Measurements from ENCODE around the gene ASCC1.
A peak's percentile ranks its signal among the peaks of the same experiment; 100 is the strongest.

The ASCC1 gene

GRCh38 chr10:72065439-72066025 is 150.5 kb downstream of the ASCC1 start:
- DNase-seq (ENCODE audit: low spot score), result no peak

- no peak for DNase-seq (ENCODE audit: low spot score)
These were observed 152.2 kb downstream of the ASCC1 start for GRCh38 chr10:72063703-72064391.

DNA sequence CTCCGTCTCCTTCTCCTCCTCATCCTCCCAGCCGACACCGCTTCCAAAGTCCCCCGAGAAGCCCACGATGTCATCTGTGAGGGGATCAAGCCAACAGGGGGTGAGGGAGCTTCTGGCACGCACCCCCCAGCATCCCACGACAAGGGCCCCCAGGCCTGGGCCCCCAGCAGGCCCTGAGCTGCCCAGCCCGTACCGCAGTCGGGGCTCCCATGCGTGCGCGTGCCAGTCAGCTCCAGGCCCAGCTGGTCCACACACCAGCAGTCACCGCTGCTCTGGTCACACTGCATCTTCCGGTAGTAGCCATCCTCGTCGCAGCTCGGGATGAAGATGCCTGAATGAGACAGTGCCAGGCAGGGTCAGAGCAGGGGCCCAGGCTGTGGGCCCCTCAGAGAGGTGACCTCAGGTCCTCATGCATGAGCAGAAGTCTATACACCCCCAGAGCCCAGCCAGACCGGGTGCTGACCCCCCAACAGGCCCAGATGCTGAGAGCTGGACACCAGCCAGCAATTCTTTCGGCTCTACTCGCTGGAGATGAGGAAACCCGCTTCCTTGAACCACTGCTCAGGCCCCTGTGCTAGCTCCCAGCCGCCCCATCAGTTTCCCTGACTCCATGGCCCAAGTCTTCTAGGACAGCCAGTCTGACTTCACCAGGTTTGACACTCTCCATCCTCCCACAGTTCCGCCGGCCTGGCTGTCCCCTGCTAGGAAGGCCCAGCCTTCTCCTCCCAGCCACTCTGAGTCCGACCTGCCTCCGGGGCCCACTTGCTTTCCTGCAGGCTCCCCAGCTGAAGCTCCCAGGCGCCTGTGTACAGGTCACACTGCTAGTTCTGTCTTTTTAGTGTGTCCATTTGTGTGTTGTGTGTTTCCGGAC is 153.0 kb downstream of the ASCC1 start:
- DNase-seq (ENCODE audit: low spot score), result no peak

GRCh38 chr10:72062382-72062781 is 153.7 kb downstream of the ASCC1 start:
- DNase-seq (ENCODE audit: low spot score), result no peak

GRCh38 chr10:72061930-72062329 is 154.1 kb downstream of the ASCC1 start:
- DNase-seq (ENCODE audit: low spot score), result no peak

GRCh38 chr10:72061491-72061890 is 154.6 kb downstream of the ASCC1 start:
- DNase-seq (ENCODE audit: low spot score), result no peak

- no peak for DNase-seq (ENCODE audit: low spot score)
These were observed 155.9 kb downstream of the ASCC1 start for GRCh38 chr10:72059843-72060822.

- DNase-seq (ENCODE audit: low spot score), result no peak
These were observed 156.9 kb downstream of the ASCC1 start for GRCh38 chr10:72058989-72059842.

DNA sequence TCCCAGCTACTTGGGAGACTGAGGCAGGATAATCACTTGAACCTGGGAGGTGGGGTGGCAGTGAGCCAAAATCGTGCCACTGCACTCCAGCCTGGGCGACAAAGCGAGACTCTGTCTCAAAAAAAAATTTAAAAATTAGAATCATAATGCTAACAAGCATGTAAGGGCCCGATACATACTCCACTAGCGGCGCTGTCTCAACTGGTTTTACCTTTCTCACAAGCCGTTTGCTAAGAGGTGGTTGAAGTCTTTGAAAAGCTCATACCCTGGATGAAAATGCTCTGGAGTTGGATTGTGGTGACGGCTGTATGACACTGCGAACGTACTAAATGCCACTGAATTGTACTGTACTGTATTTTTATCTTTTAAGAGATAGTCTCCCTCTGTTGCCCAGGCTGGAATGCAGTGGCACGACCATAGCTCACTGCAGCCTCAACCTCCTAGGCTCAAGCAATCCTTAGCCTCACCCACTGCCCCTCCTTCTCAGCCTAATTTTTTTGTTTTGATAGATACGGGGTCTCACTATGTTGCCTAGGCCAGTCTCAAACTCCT is 157.7 kb downstream of the ASCC1 start:
- DNase-seq (ENCODE audit: low spot score), result no peak

DNA sequence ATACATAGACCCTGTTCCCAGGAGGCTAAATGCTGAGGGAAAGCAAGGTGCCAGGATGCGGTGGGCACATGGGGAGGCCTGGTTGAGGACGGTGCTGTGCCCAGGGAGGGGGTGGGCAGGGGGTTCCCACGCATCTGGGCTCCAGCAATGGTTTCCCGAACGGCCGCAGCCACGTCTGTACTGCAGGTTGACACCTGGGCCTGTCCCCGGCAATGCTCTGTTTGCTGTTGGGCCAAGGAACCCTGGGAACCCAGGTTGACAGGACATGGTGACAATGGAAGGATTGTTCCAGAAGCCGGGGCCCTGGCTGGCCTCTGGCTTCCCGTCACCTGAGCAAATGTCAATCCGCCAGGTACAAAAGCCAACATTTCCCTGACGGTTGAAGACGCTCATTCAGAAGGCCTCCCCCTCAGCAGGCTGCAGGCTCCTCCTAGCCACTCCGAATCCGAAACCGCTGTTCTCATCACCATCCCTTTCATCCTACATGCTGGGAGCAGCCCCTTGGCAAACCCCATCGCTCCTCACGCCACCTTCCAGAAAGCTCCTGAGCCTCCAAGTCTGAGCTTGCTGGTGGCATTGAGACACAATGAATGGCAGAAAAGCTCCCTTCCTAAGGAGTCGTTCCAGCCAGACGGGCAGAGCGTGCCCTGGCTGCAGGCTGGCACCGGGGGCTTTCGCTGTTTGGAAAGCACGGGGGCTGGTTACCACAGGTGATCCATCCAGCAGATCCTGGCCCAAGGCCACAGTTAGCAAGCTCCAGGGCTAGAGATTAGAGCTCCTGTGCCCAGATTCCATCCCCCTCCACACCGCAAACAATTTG is 158.9 kb downstream of the ASCC1 start:
- DNase-seq (ENCODE audit: low spot score), result no peak

DNA sequence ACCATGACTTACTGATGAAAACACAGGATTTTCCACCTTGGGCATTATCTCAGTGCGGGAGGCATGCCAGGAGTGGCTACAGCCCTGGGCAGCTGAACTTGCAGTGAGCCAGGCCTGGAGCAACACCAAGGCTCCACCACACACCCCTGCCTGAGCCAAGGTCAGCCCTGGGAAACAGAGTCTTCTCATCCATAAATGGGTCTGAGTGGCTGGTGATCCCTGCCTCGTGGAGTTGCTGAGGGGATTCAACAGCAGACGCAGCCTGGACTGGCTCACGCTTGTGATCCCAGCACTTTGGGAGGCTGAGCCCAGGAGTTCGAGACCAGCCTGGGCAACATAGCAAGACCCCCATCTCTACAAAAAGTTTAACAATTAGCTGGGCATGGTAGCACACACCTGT is 160.0 kb downstream of the ASCC1 start:
- DNase-seq (ENCODE audit: low spot score), result no peak

DNA sequence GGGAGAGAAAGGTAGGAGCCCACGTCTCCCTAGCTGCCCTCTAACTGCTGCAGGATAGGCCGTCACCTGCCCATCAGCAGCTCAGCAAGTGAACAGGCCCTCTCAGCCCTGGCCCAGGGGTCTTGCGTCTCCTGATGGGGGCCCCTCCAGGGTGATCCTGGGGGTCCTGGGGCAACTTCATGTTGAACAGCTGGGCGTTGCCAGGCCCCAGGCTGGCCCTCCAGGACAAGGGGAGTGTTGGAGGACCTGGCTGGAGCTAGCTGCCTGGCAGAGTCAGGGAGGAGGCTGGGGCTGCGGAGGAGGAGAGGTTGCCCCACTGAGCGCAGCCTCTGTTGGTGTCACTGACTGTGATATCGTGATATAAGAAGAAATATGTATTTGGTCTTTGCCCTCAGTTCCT is 162.4 kb downstream of the ASCC1 start:
- DNase-seq (ENCODE audit: low spot score), result no peak

GRCh38 chr10:72050873-72051272 is 165.2 kb downstream of the ASCC1 start:
- DNase-seq (ENCODE audit: low spot score), result no peak

DNA sequence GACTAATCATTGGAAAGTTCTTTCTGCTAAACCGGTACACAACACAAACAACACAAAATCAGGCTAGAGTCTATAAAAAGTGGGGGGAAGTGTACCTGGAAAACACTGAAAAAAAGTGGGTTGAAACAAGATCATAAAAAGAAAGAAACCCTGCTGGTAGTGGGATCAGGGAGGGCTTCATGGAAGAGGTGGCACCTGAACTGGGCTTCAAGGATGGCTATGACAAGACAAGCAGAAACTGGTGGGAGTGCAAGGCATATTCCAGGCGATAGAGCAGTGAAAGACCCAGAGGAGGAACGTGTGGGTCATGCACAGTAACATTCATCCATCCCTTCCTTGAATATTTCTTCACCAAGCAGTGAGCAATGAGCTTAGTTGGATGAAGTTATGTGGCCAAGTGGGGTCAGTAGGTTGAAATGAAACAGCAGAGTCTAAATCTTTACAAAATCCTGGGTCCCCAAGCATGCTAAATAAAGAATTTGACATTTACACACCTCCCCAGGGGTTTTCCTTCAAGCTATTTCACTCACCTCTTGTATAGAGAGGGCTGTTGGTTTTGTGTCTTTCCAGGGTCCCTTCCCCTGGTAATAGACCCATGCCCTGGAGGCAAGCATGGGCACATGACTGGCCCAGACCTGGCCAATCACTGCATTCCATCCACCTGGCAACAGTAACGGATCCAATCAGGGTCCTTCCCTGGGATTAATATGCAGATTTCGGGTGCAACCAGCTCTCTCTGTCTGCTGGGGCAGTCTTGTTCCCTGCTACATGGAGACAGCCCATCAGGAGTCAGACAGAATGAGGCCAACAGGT is 165.9 kb downstream of the ASCC1 start:
- no peak for DNase-seq (ENCODE audit: low spot score)

- no peak for DNase-seq (ENCODE audit: low spot score)
These were observed 166.6 kb downstream of the ASCC1 start for GRCh38 chr10:72049472-72049871.

DNA sequence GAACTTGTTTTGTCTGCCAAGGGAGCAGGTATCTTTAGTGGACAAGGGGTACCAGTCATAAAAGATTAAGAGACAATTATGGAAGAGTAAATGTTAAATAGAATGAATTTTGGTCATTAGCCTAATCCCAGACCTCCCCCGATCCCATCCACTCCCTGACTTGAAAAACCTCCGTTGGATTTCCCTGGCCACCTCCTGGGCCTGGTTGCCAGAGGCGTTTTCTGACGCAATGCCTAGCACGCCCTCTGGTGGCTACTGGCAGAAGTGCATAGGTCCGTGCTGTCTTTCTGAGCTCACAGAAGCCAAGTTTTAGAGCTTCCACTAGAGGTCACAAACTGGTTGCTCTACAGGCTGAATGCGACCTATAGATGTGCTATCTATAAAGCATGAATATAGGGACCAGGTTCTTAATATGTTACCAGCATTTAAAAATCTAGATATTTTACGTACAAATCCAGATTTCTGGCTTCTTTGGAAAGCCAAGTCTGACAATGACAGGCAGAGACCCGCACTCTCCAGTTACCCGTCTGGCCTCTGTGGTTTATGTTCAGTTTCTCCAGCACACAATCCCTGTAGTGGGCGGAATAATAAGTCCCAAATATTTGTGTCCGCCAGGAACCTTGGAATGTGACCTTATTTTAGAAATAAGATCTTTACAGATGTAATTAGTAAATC is 167.5 kb downstream of the ASCC1 start:
- peak; percentile 95 for DNase-seq (ENCODE audit: low spot score)
